ENCODE data around the gene TMEM234. TPM values are rescaled to one million over a fixed set of nuclear protein-coding genes. Genes with fewer than 3 reads are reported as not detected.
A peak's percentile ranks its signal among the peaks of the same experiment; 100 is the strongest.

The TMEM234 gene
- total and polyA plus RNA-seq, 2 of the 13 experiments (the other 11 are each of a cell fraction or from before 2014, with no cell fraction given) = 6.1 to 9.0 TPM

DNA sequence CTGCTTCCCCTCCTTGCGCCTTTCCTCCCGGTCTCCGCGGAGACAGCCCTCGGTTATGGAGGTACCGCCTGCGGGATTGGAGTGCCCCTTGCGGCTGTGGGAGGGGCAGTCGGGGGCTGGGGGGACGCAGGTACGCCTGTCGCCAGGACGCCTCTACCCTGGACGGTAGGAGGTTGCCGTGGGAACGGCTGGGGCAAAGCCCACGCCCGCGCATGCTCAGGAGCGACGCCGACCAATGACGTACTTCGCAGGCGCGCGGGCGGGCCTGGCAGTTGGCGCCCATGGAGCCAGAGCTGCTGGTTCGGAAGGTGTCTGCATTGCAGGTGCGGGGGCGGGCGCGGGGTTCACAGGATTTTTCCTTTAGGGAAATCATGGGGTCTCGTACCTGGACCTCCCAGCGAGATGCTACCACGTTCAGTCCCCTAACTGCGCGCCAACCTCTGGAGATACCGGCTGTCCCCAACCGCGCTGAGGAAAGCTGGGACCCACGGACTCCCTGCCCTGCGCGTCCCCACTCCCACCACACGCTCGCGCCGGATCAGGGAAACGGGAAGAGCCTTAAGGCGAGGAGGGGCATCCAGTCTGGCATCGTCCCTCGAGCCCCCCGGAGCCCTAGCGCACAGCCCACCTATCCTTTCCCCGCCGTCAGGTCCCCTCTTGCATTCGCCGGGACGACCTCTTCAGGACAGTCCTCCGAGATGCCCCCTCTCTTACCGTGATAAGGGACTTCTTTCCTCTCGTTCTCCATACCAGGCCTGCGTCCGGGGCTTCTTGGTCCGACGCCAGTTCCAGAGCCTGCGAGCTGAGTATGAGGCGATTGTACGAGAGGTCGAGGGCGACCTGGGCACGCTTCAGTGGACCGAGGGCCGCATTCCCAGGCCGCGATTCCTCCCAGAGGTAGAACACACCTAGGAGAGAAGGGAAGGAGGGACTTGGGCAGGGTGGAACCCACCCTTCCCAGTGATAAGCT lies 16.5 kb downstream of the TMEM234 start, which contains the start of gene IQCC (continued):
- TF ChIP-seq KAT8 (CRISPR knock-in tag; IDR thresholded peaks at IDR 0.05) (peak; percentile 83), MYC (CRISPR knock-in tag; IDR thresholded peaks at IDR 0.05; ENCODE audit: borderline replicate concordance) (peak; percentile 15; the same call in 1 of the 2 replicates), FOXA3 (CRISPR knock-in tag; IDR thresholded peaks at IDR 0.05) (0 out of 2 replicates have a peak, but pooled peaks have one; percentile 16), PAX8 (CRISPR knock-in tag; IDR thresholded peaks at IDR 0.05; ENCODE audit: borderline replicate concordance) (no peak), RBFOX2 (IDR thresholded peaks at IDR 0.05; ENCODE audit: low read depth, low read length) (peak; percentile 75), ZNF598 (CRISPR knock-in tag; IDR thresholded peaks at IDR 0.05; ENCODE audit: borderline replicate concordance) (no peak), ZNF563 (CRISPR knock-in tag; IDR thresholded peaks at IDR 0.05) (0 out of 2 replicates have a peak, but pooled peaks have one; percentile 2), FOSL2 (CRISPR knock-in tag; IDR thresholded peaks at IDR 0.05) (peak; percentile 27), CREM (IDR thresholded peaks at IDR 0.05) (peak; percentile 86), CREM (CRISPR knock-in tag; IDR thresholded peaks at IDR 0.05) (peak; percentile 70), PHF21A (CRISPR knock-in tag; IDR thresholded peaks at IDR 0.05) (no peak), CREB1 (IDR thresholded peaks at IDR 0.05) (peak; percentile 88), CREB1 (CRISPR knock-in tag; IDR thresholded peaks at IDR 0.05) (peak; percentile 95), CHCHD3 (CRISPR knock-in tag; IDR thresholded peaks at IDR 0.05) (peak; percentile 87; the same call in 1 of the 2 replicates), ZNF672 (CRISPR knock-in tag; IDR thresholded peaks at IDR 0.05) (no peak), ATM (IDR thresholded peaks at IDR 0.05; ENCODE audit: borderline replicate concordance) (no peak), KMT2B (CRISPR knock-in tag; IDR thresholded peaks at IDR 0.05) (no peak), NFRKB (IDR thresholded peaks at IDR 0.05) (no peak)
- TF ChIP-seq, protein P1, sequence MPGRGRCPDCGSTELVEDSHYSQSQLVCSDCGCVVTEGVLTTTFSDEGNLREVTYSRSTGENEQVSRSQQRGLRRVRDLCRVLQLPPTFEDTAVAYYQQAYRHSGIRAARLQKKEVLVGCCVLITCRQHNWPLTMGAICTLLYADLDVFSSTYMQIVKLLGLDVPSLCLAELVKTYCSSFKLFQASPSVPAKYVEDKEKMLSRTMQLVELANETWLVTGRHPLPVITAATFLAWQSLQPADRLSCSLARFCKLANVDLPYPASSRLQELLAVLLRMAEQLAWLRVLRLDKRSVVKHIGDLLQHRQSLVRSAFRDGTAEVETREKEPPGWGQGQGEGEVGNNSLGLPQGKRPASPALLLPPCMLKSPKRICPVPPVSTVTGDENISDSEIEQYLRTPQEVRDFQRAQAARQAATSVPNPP (CRISPR knock-in tag; IDR thresholded peaks at IDR 0.05) = no peak
- TF ChIP-seq, protein P2, sequence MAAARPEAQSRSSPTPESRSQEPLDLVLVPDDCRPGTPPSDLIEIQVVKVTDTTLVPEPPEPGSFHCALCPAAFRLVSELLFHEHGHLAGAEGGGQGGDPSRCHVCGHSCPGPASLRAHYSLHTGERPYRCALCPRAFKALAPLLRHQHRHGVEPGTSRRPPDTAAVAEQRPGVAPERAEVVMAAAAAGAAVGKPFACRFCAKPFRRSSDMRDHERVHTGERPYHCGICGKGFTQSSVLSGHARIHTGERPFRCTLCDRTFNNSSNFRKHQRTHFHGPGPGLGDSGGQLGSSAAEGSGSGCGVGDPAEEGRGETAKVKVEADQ (CRISPR knock-in tag; IDR thresholded peaks at IDR 0.05; ENCODE audit: borderline replicate concordance) = peak; percentile 40; the same call in 1 of the 2 replicates
- TF ChIP-seq, protein P3, sequence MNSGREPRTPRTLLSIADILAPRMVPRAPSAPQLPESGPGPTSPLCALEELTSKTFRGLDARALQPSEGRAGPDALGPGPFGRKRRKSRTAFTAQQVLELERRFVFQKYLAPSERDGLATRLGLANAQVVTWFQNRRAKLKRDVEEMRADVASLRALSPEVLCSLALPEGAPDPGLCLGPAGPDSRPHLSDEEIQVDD (CRISPR knock-in tag; IDR thresholded peaks at IDR 0.05; ENCODE audit: borderline replicate concordance) = no peak
- TF ChIP-seq, protein P4, sequence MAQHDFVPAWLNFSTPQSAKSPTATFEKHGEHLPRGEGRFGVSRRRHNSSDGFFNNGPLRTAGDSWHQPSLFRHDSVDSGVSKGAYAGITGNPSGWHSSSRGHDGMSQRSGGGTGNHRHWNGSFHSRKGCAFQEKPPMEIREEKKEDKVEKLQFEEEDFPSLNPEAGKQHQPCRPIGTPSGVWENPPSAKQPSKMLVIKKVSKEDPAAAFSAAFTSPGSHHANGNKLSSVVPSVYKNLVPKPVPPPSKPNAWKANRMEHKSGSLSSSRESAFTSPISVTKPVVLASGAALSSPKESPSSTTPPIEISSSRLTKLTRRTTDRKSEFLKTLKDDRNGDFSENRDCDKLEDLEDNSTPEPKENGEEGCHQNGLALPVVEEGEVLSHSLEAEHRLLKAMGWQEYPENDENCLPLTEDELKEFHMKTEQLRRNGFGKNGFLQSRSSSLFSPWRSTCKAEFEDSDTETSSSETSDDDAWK (CRISPR knock-in tag; IDR thresholded peaks at IDR 0.05) = no peak
- TF ChIP-seq, protein P5, sequence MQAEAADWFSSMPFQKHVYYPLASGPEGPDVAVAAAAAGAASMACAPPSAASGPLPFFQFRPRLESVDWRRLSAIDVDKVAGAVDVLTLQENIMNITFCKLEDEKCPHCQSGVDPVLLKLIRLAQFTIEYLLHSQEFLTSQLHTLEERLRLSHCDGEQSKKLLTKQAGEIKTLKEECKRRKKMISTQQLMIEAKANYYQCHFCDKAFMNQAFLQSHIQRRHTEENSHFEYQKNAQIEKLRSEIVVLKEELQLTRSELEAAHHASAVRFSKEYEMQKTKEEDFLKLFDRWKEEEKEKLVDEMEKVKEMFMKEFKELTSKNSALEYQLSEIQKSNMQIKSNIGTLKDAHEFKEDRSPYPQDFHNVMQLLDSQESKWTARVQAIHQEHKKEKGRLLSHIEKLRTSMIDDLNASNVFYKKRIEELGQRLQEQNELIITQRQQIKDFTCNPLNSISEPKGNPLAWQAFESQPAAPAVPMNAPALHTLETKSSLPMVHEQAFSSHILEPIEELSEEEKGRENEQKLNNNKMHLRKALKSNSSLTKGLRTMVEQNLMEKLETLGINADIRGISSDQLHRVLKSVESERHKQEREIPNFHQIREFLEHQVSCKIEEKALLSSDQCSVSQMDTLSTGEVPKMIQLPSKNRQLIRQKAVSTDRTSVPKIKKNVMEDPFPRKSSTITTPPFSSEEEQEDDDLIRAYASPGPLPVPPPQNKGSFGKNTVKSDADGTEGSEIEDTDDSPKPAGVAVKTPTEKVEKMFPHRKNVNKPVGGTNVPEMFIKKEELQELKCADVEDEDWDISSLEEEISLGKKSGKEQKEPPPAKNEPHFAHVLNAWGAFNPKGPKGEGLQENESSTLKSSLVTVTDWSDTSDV (CRISPR knock-in tag; IDR thresholded peaks at IDR 0.05) = 0 out of 2 replicates have a peak, but pooled peaks have one; percentile 51
- TF ChIP-seq, protein P6, sequence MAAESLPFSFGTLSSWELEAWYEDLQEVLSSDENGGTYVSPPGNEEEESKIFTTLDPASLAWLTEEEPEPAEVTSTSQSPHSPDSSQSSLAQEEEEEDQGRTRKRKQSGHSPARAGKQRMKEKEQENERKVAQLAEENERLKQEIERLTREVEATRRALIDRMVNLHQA (CRISPR knock-in tag; IDR thresholded peaks at IDR 0.05) = no peak
